ENCODE data around the gene PLXNA4.

GRCh38 chr7:132073920-132074589 is 502.2 kb downstream of the PLXNA4 start:
- TF ChIP-seq CTCF (conservative IDR thresholded peaks at IDR 0.05) (no peak), EZH2 (IDR thresholded peaks at IDR 0.05; ENCODE audit: low read depth) (no peak)

Measured in PC-9 (cell line).